GM21526 (cell line): ENCODE measurements around the gene FBLN2.

Experiments
- ATAC-seq: cut with Tn5 transposase; IDR thresholded peaks from one replicate; pipeline ENCODE4 v1.9.1; 2021; ENCODE audit warnings: moderate library complexity; ENCODE audit not compliant: unreplicated experiment, low FRiP score

Gene FBLN2

DNA sequence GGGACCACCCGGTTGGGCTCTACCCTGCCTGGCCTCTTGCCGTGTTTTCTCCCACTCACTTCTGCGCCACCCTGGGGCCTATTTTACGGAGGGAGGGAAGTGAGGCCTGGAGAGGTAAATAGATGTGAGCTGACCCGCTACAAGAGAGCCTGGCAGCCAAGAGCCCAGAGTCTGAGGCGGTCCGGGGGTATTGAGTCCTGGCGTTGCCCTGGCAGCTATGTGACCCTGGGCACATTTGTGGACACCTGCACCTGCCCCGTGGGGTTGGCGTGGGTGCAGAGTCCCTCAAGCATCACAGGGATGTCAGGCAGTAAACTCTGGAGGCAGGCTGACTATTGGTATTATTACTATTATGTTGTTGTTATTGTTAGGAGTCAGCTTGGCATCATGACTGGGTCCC lies 85.7 kb downstream of the FBLN2 start:
- no peak for ATAC-seq

DNA sequence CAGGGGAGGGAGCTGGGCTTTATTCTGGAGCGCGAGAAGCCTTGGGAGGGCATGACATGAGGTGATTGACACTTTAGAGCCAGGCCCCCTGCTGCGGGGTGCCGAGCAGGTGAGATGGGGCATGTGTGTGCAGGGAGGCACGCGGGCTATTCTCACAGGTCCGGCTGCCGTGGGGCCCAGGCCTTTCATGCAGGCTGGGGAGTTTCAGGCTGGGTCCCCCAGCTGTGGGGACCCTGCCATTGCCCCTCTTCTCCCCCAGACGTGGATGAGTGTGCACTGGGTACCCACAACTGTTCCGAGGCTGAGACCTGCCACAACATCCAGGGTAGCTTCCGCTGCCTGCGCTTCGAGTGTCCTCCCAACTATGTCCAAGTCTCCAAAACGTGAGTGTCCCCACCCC lies 87.3 kb downstream of the FBLN2 start:
- no peak for ATAC-seq

DNA sequence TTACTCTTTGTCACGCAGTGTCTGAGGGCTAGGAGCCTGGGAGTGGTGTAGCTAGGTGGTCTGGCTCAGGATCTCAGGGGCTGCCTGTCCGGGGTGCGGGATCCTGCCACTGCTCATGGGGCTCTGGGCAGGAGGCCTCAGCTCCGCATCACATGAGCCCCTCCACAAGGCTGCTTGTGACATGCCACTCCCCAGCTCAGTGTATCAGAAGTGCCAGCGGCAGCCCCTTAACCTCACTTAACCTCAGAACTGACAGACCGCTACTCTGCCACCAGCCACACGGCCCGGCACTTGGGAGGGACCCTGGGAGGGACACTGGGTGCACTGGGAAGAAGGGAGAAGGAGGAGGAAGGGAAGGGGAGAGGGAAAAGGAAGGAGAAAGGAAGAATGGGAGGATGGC lies 87.9 kb downstream of the FBLN2 start:
- no peak for ATAC-seq

DNA sequence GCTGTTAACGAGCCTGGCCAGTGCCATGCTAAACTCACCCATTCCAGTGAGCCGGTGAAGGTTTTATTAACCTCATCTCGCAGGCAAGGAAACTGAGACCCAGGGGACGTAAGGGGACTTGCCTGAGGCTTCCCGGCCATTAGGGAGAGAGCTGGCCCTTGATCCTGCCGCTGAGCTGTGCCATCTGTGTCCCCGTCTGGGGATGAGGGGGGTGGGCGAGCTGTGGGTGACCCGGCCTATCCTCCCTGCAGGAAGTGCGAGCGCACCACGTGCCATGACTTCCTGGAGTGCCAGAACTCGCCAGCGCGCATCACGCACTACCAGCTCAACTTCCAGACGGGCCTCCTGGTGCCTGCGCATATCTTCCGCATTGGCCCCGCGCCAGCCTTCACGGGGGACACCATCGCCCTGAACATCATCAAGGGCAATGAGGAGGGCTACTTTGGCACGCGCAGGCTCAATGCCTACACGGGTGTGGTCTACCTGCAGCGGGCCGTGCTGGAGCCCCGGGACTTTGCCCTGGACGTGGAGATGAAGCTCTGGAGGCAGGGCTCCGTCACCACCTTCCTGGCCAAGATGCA lies 88.5 kb downstream of the FBLN2 start:
- ATAC-seq: no peak

DNA sequence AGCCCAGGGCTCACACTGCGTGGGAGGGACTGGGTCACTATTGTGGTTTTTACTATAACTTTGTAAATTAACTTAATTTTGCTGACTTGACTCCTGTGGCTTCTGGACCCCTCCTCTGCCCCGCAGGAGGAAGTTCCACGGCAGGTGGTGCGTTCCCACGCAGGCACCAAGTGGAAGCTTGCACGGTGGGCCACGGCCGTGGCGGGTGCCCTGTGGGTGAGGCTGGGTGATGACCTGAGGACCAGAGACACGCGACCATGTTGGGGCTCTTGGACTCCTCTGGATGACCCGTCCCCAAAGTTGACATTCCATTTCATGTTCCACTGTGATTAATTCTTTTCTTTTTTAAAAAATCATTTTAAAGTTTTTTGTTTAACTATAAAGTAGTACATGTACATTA lies 89.0 kb downstream of the FBLN2 start:
- ATAC-seq: no peak

DNA sequence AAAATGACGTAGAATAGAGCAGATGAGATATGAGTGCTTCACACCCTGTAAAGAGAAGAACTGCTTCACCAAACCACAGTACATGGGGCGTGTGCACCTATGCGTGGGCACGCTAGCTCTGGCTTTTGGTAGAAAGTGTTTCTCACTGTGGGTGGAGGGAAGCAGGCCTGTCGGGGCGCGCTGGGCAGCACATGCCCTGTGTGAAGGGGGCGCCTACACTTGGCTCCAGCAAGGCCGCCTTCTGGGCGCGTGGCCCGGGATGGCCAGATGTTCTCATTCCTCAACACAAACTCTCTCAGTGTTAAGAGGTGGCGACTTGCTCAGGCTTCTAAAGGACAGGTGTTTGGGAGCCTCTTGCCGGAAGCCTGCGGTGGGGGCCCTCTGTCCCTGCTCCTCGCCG lies 90.0 kb downstream of the FBLN2 start:
- no peak for ATAC-seq

DNA sequence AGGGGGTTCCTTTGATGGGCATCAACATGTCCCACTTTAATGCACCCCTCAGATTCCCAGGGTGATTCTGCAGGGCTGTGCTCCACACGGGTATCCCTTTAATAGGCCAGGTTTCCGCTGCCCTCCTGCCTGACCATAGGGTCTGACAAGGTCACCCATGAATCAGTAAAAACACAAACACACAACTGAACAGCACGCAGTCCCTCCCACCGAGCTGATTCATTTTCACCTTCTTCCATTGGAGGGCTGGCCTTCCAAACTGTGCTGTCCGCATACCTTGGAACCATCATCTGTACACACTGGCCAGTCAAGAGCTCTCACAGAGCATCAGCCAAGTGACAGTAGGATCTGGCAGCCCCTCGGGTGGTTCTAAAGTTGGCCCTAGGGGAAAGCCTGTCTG lies 93.7 kb downstream of the FBLN2 start:
- ATAC-seq: no peak

DNA sequence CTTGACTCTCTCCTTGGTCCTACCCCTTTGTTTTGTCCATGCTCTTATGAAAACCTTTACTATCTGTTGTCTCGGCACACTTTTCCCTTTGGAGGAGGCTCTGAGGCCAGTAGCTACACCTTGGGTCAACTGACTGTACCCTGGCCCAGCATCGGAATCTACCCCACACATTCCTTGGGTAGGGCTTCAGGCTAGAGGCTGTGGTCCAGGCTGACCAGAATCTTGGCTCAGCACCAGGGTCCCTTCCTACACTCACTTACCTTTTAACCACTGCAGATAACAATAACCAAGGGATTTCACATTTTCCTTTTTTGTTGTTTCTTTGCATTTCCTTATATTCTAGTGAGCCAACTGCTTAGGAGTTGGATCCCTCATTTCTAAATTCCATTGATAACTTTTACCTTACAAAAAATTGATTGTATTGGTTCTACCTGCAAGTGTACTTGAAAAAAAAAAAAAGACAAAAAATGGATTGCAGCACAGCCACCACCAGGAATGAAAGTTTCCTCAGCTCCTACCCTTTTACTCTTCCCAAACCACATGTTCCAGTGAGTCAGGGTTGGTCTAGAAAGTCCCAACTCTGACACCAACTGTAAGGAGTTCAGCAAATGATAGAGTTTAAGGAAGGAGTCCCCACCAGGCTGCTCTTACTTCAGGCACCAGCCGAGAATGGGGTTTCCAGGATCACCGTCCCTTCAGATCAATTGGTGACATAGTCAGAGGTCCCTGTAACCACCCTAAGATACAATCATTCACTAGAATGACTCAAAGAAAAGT lies 95.6 kb downstream of the FBLN2 start:
- no peak for ATAC-seq

DNA sequence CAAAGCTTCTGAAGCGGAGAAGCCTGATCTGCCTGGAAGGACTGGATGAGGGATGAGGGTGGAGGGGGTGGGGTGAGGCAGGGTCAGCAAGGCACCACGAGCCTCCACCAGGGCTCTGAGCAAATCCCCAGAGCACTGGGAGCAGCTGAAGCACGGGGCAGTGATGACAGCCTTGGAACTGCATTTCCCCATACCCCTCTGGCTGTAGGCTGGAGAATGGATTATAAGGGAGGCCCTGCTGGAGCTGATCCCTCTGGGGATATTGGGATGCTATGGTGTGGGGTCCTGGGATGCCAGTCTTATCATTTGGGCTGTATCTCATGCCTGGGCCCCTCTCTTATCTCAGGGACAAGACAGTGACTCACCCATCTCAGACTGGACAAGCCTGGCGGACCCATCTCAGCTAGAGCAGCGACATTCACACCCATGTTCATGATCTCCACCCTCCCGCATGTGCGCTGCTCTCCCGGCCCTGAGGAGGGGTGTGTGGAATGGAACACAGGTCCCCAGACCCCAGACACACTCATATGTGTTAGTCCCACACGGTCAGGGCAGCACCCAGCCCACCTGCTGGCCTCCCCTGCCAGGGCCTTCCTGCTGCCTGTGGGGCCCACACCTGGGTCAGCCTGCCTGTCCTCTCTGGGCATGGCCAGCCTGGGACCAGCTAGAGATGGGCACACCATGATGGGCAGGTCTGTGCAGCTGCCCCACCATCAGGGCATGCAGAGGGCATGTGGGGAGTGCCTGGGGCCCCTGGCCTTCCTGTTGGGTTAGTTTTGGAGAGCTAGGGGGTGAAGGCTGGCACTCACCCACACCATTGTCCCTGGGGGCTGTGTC lies 97.1 kb downstream of the FBLN2 start:
- ATAC-seq: no peak

DNA sequence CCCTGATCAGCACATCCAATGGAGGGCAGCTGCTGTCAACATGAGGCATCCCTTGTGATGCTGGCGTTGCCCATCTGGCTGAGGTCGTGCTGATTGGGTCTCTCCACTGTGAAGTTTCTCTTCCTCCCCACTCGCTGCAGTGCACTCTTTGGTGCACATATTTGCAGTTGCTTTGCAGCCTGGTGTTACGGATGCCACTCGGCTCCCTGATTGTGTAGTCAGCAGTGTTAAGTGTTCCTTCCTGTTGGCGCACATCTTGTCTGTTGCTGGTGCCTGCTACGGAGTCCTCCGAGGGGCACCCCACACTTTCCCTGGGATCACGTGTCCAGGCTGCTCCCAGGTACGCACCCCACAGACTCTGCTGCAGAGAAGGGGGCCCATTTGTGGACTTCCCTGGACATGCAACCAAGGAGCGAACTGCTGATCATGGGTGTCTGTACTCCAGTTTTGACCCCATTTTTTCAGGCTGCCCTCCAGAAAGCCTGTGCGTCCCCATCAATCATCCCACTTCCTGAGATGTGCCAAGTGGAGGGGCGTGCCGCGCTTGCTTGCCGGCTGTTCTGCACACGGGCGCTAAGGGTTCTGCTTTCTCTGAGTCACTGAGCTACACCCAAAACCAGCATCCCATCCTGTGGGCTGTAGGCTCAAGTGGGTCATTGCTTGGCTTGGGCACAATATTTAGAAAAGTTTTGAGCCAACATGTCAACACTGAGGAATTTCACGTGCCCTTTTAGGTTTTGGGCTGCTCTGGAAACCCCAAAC lies 98.6 kb downstream of the FBLN2 start:
- ATAC-seq: no peak

DNA sequence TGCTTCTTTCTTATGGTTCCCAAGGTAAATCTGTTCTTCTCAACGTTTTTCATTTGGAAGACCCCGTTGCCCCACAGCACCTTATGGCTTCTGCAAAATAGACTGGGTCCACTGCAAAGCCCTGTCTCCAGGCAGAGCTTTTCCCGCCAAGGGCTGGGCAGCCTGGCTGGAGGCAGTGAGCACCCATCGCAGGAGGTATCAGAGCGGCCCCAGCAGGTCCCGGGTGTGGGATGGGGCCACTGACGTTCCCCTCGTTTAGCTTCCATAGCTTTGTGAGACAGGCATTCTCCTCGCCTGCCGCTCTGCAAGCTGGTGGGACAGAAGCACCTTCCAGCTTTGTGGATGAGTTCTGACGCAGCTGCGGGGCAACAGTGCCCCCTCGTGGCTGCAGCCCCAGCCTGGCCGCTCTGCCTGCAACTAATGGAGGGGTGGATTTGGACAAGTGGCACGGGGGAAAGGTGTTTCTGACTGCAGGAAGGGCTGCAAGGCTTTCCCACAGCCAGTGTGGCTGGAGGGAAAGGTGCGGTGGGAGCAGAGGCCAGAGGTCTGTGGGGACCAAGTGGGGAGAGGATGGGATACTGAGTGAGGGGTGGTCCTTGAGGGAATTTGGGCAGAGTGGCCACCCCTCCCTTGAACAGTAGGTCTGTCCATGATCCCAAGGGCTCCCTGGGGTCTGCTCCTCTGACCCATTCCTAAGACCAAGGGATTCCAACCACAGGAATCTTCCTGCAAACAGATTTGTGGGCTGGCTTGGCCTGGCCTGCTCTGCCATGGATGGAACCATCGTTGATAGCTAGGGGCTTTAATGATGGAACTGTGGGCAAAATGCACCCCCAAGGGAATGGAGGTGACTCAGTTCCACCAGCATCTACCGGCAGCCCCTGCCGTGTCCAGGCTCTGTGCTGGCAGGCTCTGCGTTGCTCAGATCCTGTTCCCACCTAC lies 99.4 kb downstream of the FBLN2 start:
- ATAC-seq: peak; percentile 74

DNA sequence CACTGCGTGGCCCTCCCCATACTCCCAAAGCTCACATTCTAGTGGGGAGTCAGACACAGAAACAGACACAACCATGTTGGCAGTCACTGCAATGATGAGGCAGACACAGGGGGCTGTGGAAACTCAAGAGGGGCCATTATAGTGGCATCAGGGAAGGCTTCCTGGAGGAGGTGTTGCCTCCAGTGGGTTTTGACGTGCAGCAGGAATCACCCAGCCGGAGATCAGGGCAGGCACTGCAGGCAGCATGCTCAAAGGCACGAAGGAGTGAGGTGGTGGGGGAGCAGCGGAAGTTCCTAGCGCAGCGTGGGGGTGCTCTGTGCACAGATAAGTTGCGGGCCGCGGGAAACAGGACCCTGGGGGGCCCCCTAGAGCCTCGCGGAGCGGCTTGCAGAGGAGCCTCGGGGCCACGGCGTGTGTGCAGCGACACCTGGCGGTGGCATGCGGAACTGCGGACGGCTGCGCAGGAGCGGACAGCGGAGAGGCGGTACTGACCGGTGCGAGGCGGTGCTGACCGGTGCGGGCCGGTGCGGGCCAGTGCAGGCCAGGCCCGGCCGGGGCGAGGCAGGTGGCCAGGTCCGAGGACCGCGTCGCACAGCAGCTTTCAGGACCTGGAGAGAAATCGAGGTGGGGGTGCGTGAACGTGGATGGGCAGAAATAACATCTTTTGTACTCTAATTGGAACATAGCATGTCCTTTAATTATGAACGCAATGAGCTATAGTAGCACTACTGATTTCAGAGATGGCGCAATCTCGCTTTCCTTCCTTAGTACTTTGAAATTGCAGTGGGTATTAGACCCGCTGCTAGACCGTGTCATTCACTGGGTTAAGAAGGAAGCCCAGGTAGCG lies 101.5 kb downstream of the FBLN2 start:
- ATAC-seq: no peak

DNA sequence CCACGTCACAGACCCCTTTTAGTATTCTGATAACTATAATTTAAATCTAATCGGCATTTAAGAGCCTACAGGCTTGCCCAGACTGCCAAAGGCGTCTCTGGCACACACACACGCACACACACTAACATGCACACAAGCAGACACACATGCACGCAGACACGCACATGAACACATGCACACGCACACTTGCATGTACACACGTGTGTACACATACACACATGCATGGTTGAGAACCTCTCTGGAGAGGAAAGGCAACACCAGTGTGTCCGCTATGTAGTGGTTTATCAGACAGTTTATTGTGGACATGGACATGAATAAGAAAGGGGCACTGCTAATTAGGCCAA lies 102.1 kb downstream of the FBLN2 start:
- no peak for ATAC-seq

DNA sequence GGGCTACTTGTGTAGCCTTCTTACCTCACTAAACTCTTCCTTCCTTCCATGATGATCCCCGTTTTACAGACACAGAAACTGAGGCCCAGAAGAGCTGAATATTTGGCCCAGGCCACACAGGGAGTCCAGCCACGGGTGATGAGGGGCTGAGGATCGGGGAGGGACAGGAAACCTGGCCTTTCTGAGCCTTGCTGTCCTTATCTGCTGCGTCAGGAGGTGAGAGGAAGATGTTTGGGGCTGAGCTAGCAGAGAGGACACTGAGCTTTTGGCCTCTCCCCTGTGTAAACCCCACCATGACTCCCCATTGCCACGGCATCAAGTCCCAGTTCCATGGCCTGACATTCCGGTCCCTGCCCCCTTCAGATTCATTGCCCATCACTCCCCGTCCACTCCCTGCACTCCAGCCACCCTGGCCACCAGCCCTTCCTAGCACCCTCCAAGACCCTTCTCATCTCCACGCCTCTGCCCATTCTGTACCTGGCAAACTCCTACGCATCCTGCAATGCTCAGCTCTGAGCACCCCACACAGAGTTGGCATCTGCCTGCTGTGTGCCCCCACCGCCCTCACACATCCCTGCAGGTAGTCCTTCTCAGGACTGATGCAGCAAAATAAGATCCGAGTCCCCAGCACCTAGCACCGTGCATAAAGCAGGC lies 103.0 kb downstream of the FBLN2 start:
- ATAC-seq: no peak

DNA sequence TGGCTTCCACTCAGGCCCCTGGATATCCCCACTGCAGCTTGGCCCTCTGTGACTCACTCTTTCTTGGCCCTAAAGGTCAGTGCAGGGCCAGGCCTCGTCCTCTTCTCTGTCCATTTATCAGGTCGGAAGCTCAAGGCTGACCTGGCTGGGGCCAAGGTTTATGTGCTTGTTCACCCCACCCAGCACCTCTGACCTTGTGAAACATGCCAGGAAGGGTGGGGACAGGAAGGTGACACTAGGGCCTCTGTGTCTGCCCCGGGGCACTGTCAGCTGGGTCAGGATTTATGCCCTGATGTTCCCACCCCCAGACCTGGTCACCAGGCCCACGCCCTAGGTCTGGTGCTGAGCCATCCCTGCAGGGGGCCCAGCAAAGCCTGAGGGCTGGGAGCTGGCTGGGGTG lies 103.8 kb downstream of the FBLN2 start:
- ATAC-seq: no peak

DNA sequence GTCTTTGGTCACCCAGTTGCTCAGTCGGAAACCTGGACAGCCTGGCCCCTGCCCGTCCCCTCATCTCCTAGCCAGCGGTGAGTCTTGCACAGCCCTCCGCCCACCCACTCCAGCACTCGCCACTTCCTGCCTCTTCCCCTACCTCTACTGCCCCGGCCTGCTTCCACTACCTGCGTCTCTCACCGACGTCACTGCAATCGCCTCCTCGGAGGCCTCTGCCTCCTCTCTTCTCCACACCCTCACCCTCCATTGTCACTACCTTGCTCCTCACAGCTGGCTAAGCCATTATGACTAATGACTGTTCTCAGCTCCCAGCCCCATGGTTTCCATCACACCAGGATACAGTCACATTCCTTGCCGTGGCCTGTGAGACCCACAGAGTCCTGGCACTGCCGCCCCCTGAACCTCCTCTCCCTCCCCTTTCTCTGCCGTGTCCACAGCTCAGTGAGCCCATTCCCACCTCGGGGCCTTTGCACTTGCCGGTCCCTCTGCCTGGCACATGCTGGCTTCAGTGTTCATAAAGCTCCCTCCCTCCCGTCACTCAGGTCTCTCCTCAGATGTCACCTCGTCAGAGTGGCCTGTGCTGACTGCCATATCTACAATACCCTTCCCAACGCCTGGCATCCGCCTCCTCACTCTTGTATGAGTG lies 104.8 kb downstream of the FBLN2 start:
- ATAC-seq: no peak

DNA sequence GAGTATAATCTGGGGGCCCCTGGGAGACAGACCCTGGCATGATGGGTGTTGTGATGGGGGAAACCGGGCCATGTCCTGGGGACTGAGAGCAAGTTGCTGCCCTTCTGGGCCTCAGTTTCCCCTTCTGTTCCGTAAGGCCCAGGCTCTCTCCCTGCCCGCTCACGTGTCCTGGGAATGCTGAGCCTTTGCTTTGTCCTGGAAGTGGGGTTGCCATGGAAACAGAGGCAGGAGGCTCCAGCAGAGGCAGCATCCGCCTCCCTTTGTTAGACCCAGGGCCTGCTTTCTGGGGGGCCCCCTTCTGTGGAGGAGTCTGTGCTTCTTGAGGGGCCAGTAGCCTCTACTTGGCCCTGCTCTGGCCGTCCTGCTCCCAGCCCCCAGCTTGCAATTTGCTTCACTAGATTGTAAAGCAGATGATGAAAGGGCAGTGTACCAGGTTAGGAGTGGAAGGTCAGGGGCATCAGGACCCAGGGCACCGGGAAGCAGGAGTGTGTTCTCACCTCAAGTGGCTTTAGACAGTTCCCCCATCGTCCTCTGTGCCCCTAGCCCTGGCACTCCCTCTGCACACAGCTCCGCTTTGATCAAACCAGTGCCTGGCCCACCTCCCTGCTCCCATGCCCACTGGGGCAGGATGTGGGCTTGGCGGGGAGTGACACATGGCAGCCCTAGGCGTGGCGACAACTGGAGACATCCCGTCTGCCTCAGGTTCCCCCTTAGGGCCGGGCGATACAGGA lies 105.6 kb downstream of the FBLN2 start:
- ATAC-seq: no peak
